ENCODE data around the gene HELQ. TPM values are rescaled to one million over a fixed set of nuclear protein-coding genes. Genes with fewer than 3 reads are reported as not detected.

The HELQ gene
- total RNA-seq, 1 experiment from 2014 or later: 11.5 TPM

DNA sequence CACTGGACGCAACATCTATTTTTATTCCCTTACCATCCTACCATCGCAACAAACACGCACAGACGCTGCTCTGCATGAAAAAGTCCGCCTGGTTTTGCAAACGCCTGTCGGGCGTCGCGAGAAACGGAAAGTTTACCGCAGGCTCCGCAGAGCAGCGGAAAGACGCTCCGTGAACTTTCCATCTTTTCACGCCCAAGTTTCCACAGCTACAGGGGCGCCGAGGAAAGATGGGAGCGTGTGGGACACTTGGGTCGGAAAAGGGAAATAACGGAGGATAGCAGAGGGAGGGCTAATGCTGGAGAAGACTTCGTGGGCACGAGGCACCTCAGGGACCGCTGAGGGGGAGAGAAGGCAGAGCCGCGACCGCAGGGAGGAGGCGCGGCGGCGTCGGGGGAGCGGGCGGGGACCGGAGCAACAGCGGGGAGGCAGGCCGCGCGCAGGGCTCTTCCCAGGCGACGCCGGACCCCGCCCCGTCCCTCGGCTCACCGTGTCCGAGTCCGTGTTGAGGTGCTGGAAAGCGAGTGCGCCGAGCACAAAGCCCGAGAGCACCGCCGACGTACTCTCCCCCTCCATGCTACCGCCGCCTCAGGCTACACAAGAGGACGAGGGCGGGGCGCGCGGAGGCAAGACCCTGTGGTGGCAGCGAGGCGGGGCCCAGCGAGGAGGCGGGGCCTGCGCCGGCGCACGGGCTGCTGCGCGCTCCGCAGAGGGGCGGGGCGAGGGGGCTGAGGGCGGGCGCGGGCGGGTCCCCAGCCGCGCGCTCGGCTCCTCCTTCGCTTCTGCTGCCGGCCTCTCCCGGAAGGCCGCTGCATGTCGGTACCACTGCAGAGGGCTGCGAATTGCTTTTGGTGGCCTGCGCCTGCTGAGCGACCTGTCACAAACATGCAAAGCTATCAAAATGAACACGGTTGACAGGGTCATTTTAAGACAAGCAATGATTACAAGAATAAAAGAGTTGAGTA is 29.2 kb upstream of the HELQ start, which contains the start of gene ABRAXAS1:
ABRAXAS1 (minus strand) TSS at position 601 of the 962 bp plus-strand sequence; CDS start at position 573, 28 bp downstream.
- peak; percentile 93 for DNase-seq (ENCODE audit: low spot score)
- H3K27ac ChIP-seq (ENCODE audit: low read depth, low read length, poor library complexity, severe bottlenecking): peak within 1 kb of the TSS; percentile 76
- no peaks in the 10 kb centered on the region for H3K9me3 ChIP-seq (ENCODE audit: low read depth, low read length, poor library complexity, severe bottlenecking)
- POLR2A ChIA-PET (ENCODE audit: low non-redundant PET): no interaction called here
- BruUV-seq (replicated peaks): no TSS peak
- CTCF ChIA-PET: no interaction called here
- H3K36me3 ChIP-seq (ENCODE audit: insufficient read depth, low read length, poor library complexity, severe bottlenecking): no peaks in the 10 kb centered on the region
- H3K4me3 ChIP-seq (ENCODE audit: low read depth, low read length, poor library complexity, severe bottlenecking): peak within 1 kb of the TSS; percentile 63
- no peak for TF ChIP-seq EZH2 (IDR thresholded peaks at IDR 0.05; ENCODE audit: borderline replicate concordance, low read depth, low read length, poor library complexity, severe bottlenecking)
- TF ChIP-seq, protein P1, sequence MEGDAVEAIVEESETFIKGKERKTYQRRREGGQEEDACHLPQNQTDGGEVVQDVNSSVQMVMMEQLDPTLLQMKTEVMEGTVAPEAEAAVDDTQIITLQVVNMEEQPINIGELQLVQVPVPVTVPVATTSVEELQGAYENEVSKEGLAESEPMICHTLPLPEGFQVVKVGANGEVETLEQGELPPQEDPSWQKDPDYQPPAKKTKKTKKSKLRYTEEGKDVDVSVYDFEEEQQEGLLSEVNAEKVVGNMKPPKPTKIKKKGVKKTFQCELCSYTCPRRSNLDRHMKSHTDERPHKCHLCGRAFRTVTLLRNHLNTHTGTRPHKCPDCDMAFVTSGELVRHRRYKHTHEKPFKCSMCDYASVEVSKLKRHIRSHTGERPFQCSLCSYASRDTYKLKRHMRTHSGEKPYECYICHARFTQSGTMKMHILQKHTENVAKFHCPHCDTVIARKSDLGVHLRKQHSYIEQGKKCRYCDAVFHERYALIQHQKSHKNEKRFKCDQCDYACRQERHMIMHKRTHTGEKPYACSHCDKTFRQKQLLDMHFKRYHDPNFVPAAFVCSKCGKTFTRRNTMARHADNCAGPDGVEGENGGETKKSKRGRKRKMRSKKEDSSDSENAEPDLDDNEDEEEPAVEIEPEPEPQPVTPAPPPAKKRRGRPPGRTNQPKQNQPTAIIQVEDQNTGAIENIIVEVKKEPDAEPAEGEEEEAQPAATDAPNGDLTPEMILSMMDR (conservative IDR thresholded peaks at IDR 0.05; ENCODE audit: low read depth, low read length): no peak
- intact Hi-C loops (cut with micrococcal nuclease; ENCODE audit: unreplicated experiment): no loop called here
- H3K27me3 ChIP-seq (replicated peaks; ENCODE audit: insufficient read depth, low read depth, low read length, poor library complexity): no peaks in the 10 kb centered on the region
- H3K4me1 ChIP-seq (ENCODE audit: insufficient read depth, low read length, poor library complexity, severe bottlenecking): no peaks in the 10 kb centered on the region

DNA sequence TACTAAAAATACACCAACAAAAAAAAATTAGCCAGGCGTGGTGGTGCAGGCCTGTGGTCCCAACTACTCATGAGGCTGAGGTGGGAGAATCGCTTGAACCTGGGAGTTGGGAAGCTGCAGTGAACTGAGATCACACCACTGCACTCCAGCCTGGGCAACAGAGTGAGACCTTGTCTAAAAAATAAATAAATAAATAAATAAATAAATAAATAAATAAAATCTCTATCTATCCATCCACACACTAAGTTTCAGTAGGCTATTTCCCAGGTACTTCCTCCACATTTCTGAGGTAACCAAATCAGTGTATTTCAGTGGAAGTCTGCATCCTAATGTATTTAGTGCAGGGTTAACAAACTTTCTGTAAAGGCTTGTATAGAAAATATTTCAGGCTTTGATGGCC is 18.3 kb upstream of the HELQ start:
- H3K36me3 ChIP-seq (ENCODE audit: insufficient read depth, low read length, poor library complexity, severe bottlenecking): no peaks in the 10 kb centered on the region
- H3K9me3 ChIP-seq (ENCODE audit: low read depth, low read length, poor library complexity, severe bottlenecking): no peaks in the 10 kb centered on the region
- TF ChIP-seq, protein P1 (conservative IDR thresholded peaks at IDR 0.05; ENCODE audit: low read depth, low read length): no peak
- no peak for TF ChIP-seq EZH2 (IDR thresholded peaks at IDR 0.05; ENCODE audit: borderline replicate concordance, low read depth, low read length, poor library complexity, severe bottlenecking)
- no peak overlapping the region for H3K27ac ChIP-seq (ENCODE audit: low read depth, low read length, poor library complexity, severe bottlenecking)
- no peaks in the 10 kb centered on the region for H3K27me3 ChIP-seq (replicated peaks; ENCODE audit: insufficient read depth, low read depth, low read length, poor library complexity)
- POLR2A ChIA-PET (ENCODE audit: low non-redundant PET): no interaction called here
- H3K4me1 ChIP-seq (ENCODE audit: insufficient read depth, low read length, poor library complexity, severe bottlenecking): no peaks in the 10 kb centered on the region
- DNase-seq (ENCODE audit: low spot score): no peak
- CTCF ChIA-PET: no interaction called here
- BruUV-seq (replicated peaks): no TSS peak
- intact Hi-C loops (cut with micrococcal nuclease; ENCODE audit: unreplicated experiment): no loop called here
- no peak overlapping the region for H3K4me3 ChIP-seq (ENCODE audit: low read depth, low read length, poor library complexity, severe bottlenecking)

DNA sequence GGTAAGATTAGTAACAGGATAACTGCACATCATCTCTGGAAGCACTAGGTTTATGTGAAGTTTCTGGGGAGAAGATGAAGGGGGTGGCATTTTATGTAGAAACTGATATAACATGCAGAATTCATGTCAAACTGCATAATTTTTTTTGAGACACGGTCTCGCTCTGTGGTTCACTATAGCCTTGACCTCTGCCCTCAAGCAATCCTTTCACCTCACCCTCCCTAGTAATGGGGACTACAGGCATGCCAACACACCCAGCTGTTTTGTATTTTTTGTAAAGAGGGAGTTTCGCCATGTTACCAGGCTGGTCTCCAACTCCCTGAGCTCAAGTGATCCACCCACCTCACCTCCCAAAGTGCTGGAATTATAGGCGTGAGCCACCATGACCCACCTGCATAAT is 17.8 kb upstream of the HELQ start:
- no TSS peak for BruUV-seq (replicated peaks)
- Histone ChIP-seq H3K27ac (ENCODE audit: low read depth, low read length, poor library complexity, severe bottlenecking) (no peak overlapping the region), H3K36me3 (ENCODE audit: insufficient read depth, low read length, poor library complexity, severe bottlenecking) (no peaks in the 10 kb centered on the region), H3K4me1 (ENCODE audit: insufficient read depth, low read length, poor library complexity, severe bottlenecking) (no peaks in the 10 kb centered on the region), H3K9me3 (ENCODE audit: low read depth, low read length, poor library complexity, severe bottlenecking) (no peaks in the 10 kb centered on the region), H3K27me3 (replicated peaks; ENCODE audit: insufficient read depth, low read depth, low read length, poor library complexity) (no peaks in the 10 kb centered on the region), H3K4me3 (ENCODE audit: low read depth, low read length, poor library complexity, severe bottlenecking) (no peak overlapping the region)
- DNase-seq (ENCODE audit: low spot score): no peak
- CTCF ChIA-PET: no interaction called here
- intact Hi-C loops (cut with micrococcal nuclease; ENCODE audit: unreplicated experiment): no loop called here
- TF ChIP-seq EZH2 (IDR thresholded peaks at IDR 0.05; ENCODE audit: borderline replicate concordance, low read depth, low read length, poor library complexity, severe bottlenecking): no peak
- TF ChIP-seq, protein P1 (conservative IDR thresholded peaks at IDR 0.05; ENCODE audit: low read depth, low read length): no peak
- POLR2A ChIA-PET (ENCODE audit: low non-redundant PET): no interaction called here
